NCI-H1092 (cell line): Measurements from ENCODE around the gene TPSAB1.
A peak's percentile ranks its signal among the peaks of the same experiment; 100 is the strongest.
"Not testable (repeated sequence)": the region's sequence is repeated elsewhere in the genome, so short reads cannot be mapped to it uniquely, and the experiment has no call there.

Experiments used
- DNase-seq: peaks from one replicate; lab custom pipeline; 2025; lab: John Stamatoyannopoulos, UW

The TPSAB1 gene

GRCh38 chr16:1265090-1265630 is 24.7 kb downstream of the TPSAB1 start:
- DNase-seq: no peak

GRCh38 chr16:1265826-1266225 is 25.3 kb downstream of the TPSAB1 start:
- no peak for DNase-seq

- DNase-seq: not testable (repeated sequence)
These were observed 28.9 kb downstream of the TPSAB1 start for GRCh38 chr16:1269418-1269817.

- no peak for DNase-seq
These were observed 30.8 kb downstream of the TPSAB1 start for GRCh38 chr16:1271380-1271723.

GRCh38 chr16:1271724-1272413 is 31.4 kb downstream of the TPSAB1 start:
- DNase-seq: peak; percentile 84

GRCh38 chr16:1272453-1273198 is 32.1 kb downstream of the TPSAB1 start:
- DNase-seq: no peak

- no peak for DNase-seq
These were observed 33.3 kb downstream of the TPSAB1 start for GRCh38 chr16:1273816-1274215.

- DNase-seq: no peak
These were observed 34.3 kb downstream of the TPSAB1 start for GRCh38 chr16:1274767-1275166.

- DNase-seq: no peak
These were observed 35.5 kb downstream of the TPSAB1 start for GRCh38 chr16:1275791-1276579.

- no peak for DNase-seq
These were observed 36.0 kb downstream of the TPSAB1 start for GRCh38 chr16:1276580-1276878.

GRCh38 chr16:1277151-1277598 is 36.7 kb downstream of the TPSAB1 start:
- no peak for DNase-seq

GRCh38 chr16:1277617-1278282 is 37.2 kb downstream of the TPSAB1 start:
- DNase-seq: no peak

GRCh38 chr16:1278477-1278876 is 38.0 kb downstream of the TPSAB1 start:
- DNase-seq: no peak

GRCh38 chr16:1279081-1279944 is 38.8 kb downstream of the TPSAB1 start:
- DNase-seq: no peak

- DNase-seq: no peak
These were observed 39.6 kb downstream of the TPSAB1 start for GRCh38 chr16:1279945-1280589.

- DNase-seq: no peak
These were observed 40.3 kb downstream of the TPSAB1 start for GRCh38 chr16:1280783-1281182.

- no peak for DNase-seq
These were observed 41.0 kb downstream of the TPSAB1 start for GRCh38 chr16:1281517-1281916.

GRCh38 chr16:1282324-1282973 is 41.9 kb downstream of the TPSAB1 start:
- no peak for DNase-seq

- no peak for DNase-seq
These were observed 42.8 kb downstream of the TPSAB1 start for GRCh38 chr16:1283296-1283695.

GRCh38 chr16:1283996-1284616 is 43.6 kb downstream of the TPSAB1 start:
- no peak for DNase-seq
